SK-N-SH treated with all-trans-retinoic acid at 6 μM for 48 hours (cell line): ENCODE data around the gene ZBTB5.

Experiments used
- ATAC-seq: fragments of 200-7000 bp; cut with Tn5 transposase; 3 replicates; pipeline ENCODE4 v1.9.1; 2020; ENCODE audit warnings: mild to moderate bottlenecking, moderate library complexity
- ARNTL ChIP-seq: fragments of 450-650 bp; formaldehyde crosslinking; IDR thresholded peaks from 2 replicates; pipeline ENCODE4 v1.5.0; 2020; ENCODE audit warnings: low read depth, mild to moderate bottlenecking, moderate library complexity, borderline replicate concordance
- BACH2 ChIP-seq: fragments of 250-450 bp; sonication (Bioruptor Pico); IDR thresholded peaks from 2 replicates; pipeline ENCODE4 v1.9.0; 2021; ENCODE audit warnings: mild to moderate bottlenecking, borderline replicate concordance
- CSRNP3 ChIP-seq: fragments of 250-450 bp; sonication (Bioruptor Pico); IDR thresholded peaks from 2 replicates; pipeline ENCODE4 v1.5.1; 2021; ENCODE audit warnings: mild to moderate bottlenecking, moderate library complexity
- ESRRG ChIP-seq: fragments of 250-450 bp; sonication (Bioruptor Pico); IDR thresholded peaks from 2 replicates; pipeline ENCODE4 v1.6.1; 2021; ENCODE audit warnings: mild to moderate bottlenecking
- ISL1 ChIP-seq: fragments of 250-450 bp; sonication (Bioruptor Pico); IDR thresholded peaks from 2 replicates; pipeline ENCODE4 v2.1.2; 2022; ENCODE audit warnings: mild to moderate bottlenecking, moderate library complexity
- OSR1 ChIP-seq: fragments of 250-450 bp; sonication (Bioruptor Pico); IDR thresholded peaks from 2 replicates; pipeline ENCODE4 v1.8.0; 2022; ENCODE audit warnings: moderate library complexity, mild to moderate bottlenecking, inconsistent platforms
- PPARA ChIP-seq: fragments of 250-450 bp; sonication (Bioruptor Pico); IDR thresholded peaks from 2 replicates; pipeline ENCODE4 v1.5.0; 2020; ENCODE audit warnings: mild to moderate bottlenecking, borderline replicate concordance
- RARB ChIP-seq: fragments of 250-450 bp; sonication (Bioruptor Pico); IDR thresholded peaks from 2 replicates; pipeline ENCODE4 v1.8.0; 2021; ENCODE audit warnings: mild to moderate bottlenecking, moderate library complexity
- SNAI2 ChIP-seq: fragments of 250-450 bp; sonication (Bioruptor Pico); IDR thresholded peaks from 2 replicates; pipeline ENCODE4 v1.5.0; 2020; ENCODE audit warnings: mild to moderate bottlenecking, moderate library complexity
- TCF4 ChIP-seq: fragments of 250-450 bp; sonication (Bioruptor Pico); IDR thresholded peaks from 2 replicates; pipeline ENCODE4 v1.8.0; 2021; ENCODE audit warnings: mild to moderate bottlenecking, moderate library complexity, borderline replicate concordance
- TOX ChIP-seq: fragments of 250-450 bp; sonication (Bioruptor Pico); IDR thresholded peaks from 2 replicates; pipeline ENCODE4 v1.8.0; 2021; ENCODE audit warnings: mild to moderate bottlenecking, moderate library complexity, borderline replicate concordance
- TSHZ2 ChIP-seq: fragments of 250-450 bp; sonication (Bioruptor Pico); IDR thresholded peaks from 2 replicates; pipeline ENCODE4 v1.5.0; 2020; ENCODE audit warnings: mild to moderate bottlenecking, moderate library complexity
- ZC3H10 ChIP-seq: fragments of 250-450 bp; sonication (Bioruptor Pico); IDR thresholded peaks from 2 replicates; pipeline ENCODE4 v1.5.1; 2021; ENCODE audit warnings: mild to moderate bottlenecking, moderate library complexity
- ZFP3 ChIP-seq: fragments of 250-450 bp; sonication (Bioruptor Pico); IDR thresholded peaks from 2 replicates; pipeline ENCODE4 v1.5.0; 2020; ENCODE audit warnings: mild to moderate bottlenecking, moderate library complexity
- ZFP30 ChIP-seq: fragments of 450-650 bp; formaldehyde crosslinking; IDR thresholded peaks from 2 replicates; pipeline ENCODE4 v1.5.0; 2022; ENCODE audit warnings: mild to moderate bottlenecking, moderate library complexity
- ZNF565 ChIP-seq: fragments of 450-650 bp; formaldehyde crosslinking; conservative IDR thresholded peaks from 2 replicates; pipeline ENCODE4 v1.5.0; 2020; ENCODE audit warnings: low read depth, mild to moderate bottlenecking, moderate library complexity
- ZNF70 ChIP-seq: fragments of 450-650 bp; formaldehyde crosslinking; IDR thresholded peaks from 2 replicates; pipeline ENCODE4 v1.5.0; 2020; ENCODE audit warnings: mild to moderate bottlenecking, moderate library complexity
- ZNF8 ChIP-seq: fragments of 450-650 bp; formaldehyde crosslinking; IDR thresholded peaks from 2 replicates; pipeline ENCODE4 v1.5.0; 2020; ENCODE audit warnings: mild to moderate bottlenecking, moderate library complexity
- TF ChIP-seq, protein P1 (sequence below): fragments of 250-450 bp; sonication (Bioruptor Pico); IDR thresholded peaks from 2 replicates; pipeline ENCODE4 v1.5.1; 2020; ENCODE audit warnings: low read depth, mild to moderate bottlenecking, moderate library complexity
- TF ChIP-seq, protein P2 (sequence below): fragments of 250-450 bp; sonication (Bioruptor Pico); IDR thresholded peaks from 2 replicates; pipeline ENCODE4 v1.8.0; 2021; ENCODE audit warnings: low read depth, mild to moderate bottlenecking, moderate library complexity, borderline replicate concordance
- TF ChIP-seq, protein P3 (sequence below): fragments of 250-450 bp; sonication (Bioruptor Pico); IDR thresholded peaks from 2 replicates; pipeline ENCODE4 v1.8.0; 2020; ENCODE audit warnings: mild to moderate bottlenecking, moderate library complexity, borderline replicate concordance

ZBTB5 gene

GRCh38 chr9:37423508-37423907, 41.7 kb downstream of the ZBTB5 start (continued):
- TF ChIP-seq, protein P1, sequence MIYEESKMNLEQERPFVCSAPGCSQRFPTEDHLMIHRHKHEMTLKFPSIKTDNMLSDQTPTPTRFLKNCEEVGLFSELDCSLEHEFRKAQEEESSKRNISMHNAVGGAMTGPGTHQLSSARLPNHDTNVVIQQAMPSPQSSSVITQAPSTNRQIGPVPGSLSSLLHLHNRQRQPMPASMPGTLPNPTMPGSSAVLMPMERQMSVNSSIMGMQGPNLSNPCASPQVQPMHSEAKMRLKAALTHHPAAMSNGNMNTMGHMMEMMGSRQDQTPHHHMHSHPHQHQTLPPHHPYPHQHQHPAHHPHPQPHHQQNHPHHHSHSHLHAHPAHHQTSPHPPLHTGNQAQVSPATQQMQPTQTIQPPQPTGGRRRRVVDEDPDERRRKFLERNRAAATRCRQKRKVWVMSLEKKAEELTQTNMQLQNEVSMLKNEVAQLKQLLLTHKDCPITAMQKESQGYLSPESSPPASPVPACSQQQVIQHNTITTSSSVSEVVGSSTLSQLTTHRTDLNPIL (CRISPR knock-in tag), result no peak

DNA sequence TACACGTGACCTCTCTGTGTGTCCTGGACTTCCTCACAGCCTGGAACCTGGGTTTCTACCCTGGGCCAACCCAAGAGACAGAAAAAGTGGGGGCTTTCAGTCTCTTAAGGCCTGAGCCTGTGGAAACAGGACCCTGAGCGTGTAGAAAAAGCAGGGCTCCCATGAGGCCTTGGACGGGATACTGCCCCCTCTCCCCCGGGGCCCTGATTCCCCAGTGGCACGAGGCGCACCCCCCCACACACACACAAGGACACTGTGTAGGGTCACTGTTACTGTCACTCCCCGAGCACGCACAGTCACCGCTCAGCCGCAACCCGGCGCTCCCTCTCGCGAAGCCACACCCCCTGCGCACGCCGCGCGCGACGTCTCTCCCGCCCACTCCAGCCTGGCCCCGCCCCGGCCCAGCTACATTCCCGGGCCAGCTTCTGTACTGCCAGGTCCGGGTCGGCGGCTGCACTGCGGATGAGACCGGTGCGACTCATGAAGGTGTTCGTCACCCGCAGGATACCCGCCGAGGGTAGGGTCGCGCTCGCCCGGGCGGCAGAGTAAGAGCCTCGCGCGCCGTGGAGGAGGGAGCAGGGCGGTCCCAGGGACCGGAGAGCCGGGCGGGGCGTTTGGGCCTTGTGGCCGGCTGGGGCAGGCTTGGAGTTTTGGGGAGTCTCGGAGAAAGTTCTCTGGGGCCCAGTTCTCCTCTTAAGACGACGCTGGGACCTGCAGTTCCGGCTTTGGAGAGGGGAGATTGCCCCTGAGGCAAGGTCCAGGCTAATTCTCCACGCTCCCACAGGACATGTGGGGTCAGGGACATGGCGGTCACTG, 42.8 kb downstream of the ZBTB5 start, which contains the start of gene GRHPR:
GRHPR (plus strand) TSS at position 408 of the 816 bp plus-strand sequence; CDS start at position 463, 55 bp downstream.
- TF ChIP-seq ZFP3 (CRISPR knock-in tag) (no peak), SNAI2 (no peak), ISL1 (CRISPR knock-in tag) (no peak), OSR1 (no peak), BACH2 (no peak), TOX (CRISPR knock-in tag) (no peak), PPARA (no peak)
- ATAC-seq, result peak; percentile 98

DNA sequence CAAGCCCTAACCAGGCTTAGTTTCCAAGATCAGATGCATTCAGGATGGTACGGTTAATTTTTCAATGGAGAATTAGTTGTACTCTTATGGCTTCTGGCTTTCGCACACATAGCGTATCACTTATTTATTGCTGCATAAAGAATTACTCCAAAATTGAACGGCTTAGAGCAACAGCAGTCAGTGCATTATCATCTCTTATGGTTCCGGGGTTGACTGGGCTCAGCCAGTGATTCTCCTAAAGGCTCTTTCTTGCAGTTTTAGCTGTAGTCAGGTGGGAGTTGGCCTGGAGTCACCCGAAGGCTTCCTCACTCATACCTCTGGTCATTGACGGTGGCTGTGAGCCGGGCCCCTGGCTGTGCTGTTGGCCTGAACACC, 43.3 kb downstream of the ZBTB5 start:
- ATAC-seq, result peak; percentile 41; the same call in 2 of the 3 replicates
- no peak for TF ChIP-seq TCF4 (CRISPR knock-in tag)
- TF ChIP-seq, protein P1 (CRISPR knock-in tag), result no peak
- no peak for TF ChIP-seq ISL1 (CRISPR knock-in tag)
- TF ChIP-seq TSHZ2 (CRISPR knock-in tag), result no peak
- TF ChIP-seq RARB (CRISPR knock-in tag), result no peak
- no peak for TF ChIP-seq OSR1
- TF ChIP-seq BACH2, result no peak
- no peak for TF ChIP-seq SNAI2
- TF ChIP-seq ARNTL (CRISPR knock-in tag), result no peak
- no peak for TF ChIP-seq ESRRG (CRISPR knock-in tag)
- TF ChIP-seq ZFP30, result no peak
- no peak for TF ChIP-seq ZNF70 (CRISPR knock-in tag)
- no peak for TF ChIP-seq ZFP3 (CRISPR knock-in tag)
- no peak for TF ChIP-seq ZNF565 (CRISPR knock-in tag)
- TF ChIP-seq, protein P2, sequence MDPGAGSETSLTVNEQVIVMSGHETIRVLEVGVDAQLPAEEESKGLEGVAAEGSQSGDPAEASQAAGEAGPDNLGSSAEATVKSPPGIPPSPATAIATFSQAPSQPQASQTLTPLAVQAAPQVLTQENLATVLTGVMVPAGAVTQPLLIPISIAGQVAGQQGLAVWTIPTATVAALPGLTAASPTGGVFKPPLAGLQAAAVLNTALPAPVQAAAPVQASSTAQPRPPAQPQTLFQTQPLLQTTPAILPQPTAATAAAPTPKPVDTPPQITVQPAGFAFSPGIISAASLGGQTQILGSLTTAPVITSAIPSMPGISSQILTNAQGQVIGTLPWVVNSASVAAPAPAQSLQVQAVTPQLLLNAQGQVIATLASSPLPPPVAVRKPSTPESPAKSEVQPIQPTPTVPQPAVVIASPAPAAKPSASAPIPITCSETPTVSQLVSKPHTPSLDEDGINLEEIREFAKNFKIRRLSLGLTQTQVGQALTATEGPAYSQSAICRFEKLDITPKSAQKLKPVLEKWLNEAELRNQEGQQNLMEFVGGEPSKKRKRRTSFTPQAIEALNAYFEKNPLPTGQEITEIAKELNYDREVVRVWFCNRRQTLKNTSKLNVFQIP (CRISPR knock-in tag), result no peak
- no peak for TF ChIP-seq PPARA
- TF ChIP-seq ZC3H10 (CRISPR knock-in tag), result no peak
- TF ChIP-seq, protein P3, sequence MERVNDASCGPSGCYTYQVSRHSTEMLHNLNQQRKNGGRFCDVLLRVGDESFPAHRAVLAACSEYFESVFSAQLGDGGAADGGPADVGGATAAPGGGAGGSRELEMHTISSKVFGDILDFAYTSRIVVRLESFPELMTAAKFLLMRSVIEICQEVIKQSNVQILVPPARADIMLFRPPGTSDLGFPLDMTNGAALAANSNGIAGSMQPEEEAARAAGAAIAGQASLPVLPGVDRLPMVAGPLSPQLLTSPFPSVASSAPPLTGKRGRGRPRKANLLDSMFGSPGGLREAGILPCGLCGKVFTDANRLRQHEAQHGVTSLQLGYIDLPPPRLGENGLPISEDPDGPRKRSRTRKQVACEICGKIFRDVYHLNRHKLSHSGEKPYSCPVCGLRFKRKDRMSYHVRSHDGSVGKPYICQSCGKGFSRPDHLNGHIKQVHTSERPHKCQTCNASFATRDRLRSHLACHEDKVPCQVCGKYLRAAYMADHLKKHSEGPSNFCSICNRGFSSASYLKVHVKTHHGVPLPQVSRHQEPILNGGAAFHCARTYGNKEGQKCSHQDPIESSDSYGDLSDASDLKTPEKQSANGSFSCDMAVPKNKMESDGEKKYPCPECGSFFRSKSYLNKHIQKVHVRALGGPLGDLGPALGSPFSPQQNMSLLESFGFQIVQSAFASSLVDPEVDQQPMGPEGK (CRISPR knock-in tag), result no peak
- TF ChIP-seq CSRNP3 (CRISPR knock-in tag), result no peak
- TF ChIP-seq ZNF8, result no peak
- TF ChIP-seq, all 23 proteins: peak for 0
